Measurements from ENCODE around the gene FHIT. TPM values are rescaled to one million over a fixed set of nuclear protein-coding genes. Genes with fewer than 3 reads are reported as not detected.

The FHIT gene
- total and polyA plus RNA-seq, 2 experiments from 2014 or later = 9.7 to 16.2 TPM

DNA sequence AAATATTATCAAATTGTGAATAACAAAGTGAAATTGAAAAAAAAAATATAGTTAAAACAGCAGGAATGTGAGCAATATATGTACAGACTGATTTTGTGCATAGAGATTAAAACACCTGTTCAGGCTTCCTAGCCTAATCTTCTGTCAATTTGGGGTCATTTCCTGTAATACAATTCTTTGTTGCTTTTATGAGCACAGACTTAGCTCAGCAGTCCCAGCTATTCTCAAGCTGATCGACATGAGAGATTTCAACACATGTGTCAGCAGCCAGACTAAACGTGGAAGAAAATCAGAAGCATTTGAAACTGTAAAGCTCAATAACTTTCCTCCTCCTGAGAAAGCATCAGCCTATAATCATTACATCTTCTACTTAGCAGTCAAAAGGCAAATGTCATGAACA is 1.6 kb upstream of the FHIT start:
- Histone ChIP-seq H3K27me3 (no peaks in the 10 kb centered on the region), H3K36me3 (replicated peaks; ENCODE audit: insufficient read depth, low read depth) (no peaks in the 10 kb centered on the region), H4K20me1 (ENCODE audit: insufficient read depth, poor library complexity, severe bottlenecking) (no peaks in the 10 kb centered on the region), H3K4me2 (no peak overlapping the region), H3K27ac (no peak overlapping the region), H3K4me1 (ENCODE audit: insufficient read depth) (peaks cover 8% of the 10 kb centered on the region), H3K9me2 (replicated peaks; ENCODE audit: insufficient read depth) (no peaks in the 10 kb centered on the region), H2AFZ (no peak overlapping the region), H3K9me3 (ENCODE audit: low read depth) (no peaks in the 10 kb centered on the region), H3K4me3 (no peak overlapping the region), H3K79me2 (no peaks in the 10 kb centered on the region)
- TF ChIP-seq EZH2phosphoT487 (IDR thresholded peaks at IDR 0.05; ENCODE audit: low read depth, severe bottlenecking, unreplicated experiment) (no peak), EZH2 (IDR thresholded peaks at IDR 0.05; ENCODE audit: borderline replicate concordance) (no peak)
- TF ChIP-seq, protein P1, sequence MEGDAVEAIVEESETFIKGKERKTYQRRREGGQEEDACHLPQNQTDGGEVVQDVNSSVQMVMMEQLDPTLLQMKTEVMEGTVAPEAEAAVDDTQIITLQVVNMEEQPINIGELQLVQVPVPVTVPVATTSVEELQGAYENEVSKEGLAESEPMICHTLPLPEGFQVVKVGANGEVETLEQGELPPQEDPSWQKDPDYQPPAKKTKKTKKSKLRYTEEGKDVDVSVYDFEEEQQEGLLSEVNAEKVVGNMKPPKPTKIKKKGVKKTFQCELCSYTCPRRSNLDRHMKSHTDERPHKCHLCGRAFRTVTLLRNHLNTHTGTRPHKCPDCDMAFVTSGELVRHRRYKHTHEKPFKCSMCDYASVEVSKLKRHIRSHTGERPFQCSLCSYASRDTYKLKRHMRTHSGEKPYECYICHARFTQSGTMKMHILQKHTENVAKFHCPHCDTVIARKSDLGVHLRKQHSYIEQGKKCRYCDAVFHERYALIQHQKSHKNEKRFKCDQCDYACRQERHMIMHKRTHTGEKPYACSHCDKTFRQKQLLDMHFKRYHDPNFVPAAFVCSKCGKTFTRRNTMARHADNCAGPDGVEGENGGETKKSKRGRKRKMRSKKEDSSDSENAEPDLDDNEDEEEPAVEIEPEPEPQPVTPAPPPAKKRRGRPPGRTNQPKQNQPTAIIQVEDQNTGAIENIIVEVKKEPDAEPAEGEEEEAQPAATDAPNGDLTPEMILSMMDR (IDR thresholded peaks at IDR 0.05; ENCODE audit: poor library complexity) = no peak
- DNase-seq (ENCODE audit: low spot score) = no peak
- 40% methylated on average over 2 of the region's 2 CpGs for WGBS (ENCODE audit: low lambda C conversion rate, missing lambda C conversion rate)

- H3K4me3 ChIP-seq = peak overlapping the region; percentile 41
- peaks cover 8% of the 10 kb centered on the region for H3K4me1 ChIP-seq (ENCODE audit: insufficient read depth)
- no peaks in the 10 kb centered on the region for H3K79me2 ChIP-seq
- H3K27ac ChIP-seq = peak overlapping the region; percentile 54
- no peaks in the 10 kb centered on the region for H4K20me1 ChIP-seq (ENCODE audit: insufficient read depth, poor library complexity, severe bottlenecking)
- H3K27me3 ChIP-seq = no peaks in the 10 kb centered on the region
- no peaks in the 10 kb centered on the region for H3K36me3 ChIP-seq (replicated peaks; ENCODE audit: insufficient read depth, low read depth)
- no peak for TF ChIP-seq EZH2 (IDR thresholded peaks at IDR 0.05; ENCODE audit: borderline replicate concordance)
- TF ChIP-seq, protein P1 (IDR thresholded peaks at IDR 0.05; ENCODE audit: poor library complexity) = no peak
- TF ChIP-seq EZH2phosphoT487 (IDR thresholded peaks at IDR 0.05; ENCODE audit: low read depth, severe bottlenecking, unreplicated experiment) = no peak
- no peaks in the 10 kb centered on the region for H3K9me2 ChIP-seq (replicated peaks; ENCODE audit: insufficient read depth)
- no peaks in the 10 kb centered on the region for H3K9me3 ChIP-seq (ENCODE audit: low read depth)
- H2AFZ ChIP-seq = peak overlapping the region; percentile 84
- 32% methylated on average over 20 of the region's 21 CpGs for WGBS (ENCODE audit: low lambda C conversion rate, missing lambda C conversion rate)
- peak overlapping the region; percentile 83 for H3K4me2 ChIP-seq
- peak; percentile 32 for DNase-seq (ENCODE audit: low spot score)
These were observed 473 bp downstream of the FHIT start for GRCh38 chr3:61250784-61251173.

DNA sequence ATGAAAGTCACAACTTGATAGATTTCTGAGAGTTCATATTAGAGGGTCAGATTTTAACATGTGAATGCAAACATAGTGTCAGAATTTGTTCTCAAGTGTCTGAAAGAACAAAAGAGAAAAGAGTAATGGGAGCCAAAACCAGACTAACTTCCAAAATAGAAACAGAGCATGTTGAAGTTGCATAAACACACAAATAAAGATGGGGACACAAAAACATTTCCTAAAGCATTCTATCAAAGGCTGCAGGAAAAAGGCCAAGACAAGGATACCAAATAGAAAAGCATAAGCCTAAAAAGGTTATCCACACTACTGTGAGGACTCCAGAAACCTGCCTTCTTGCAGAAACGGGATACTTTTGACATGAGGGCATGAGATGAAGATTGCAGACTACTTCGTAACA is 2.8 kb downstream of the FHIT start:
- Histone ChIP-seq H3K36me3 (replicated peaks; ENCODE audit: insufficient read depth, low read depth) (no peaks in the 10 kb centered on the region), H3K4me1 (ENCODE audit: insufficient read depth) (peaks cover 8% of the 10 kb centered on the region), H3K9me2 (replicated peaks; ENCODE audit: insufficient read depth) (no peaks in the 10 kb centered on the region), H3K79me2 (no peaks in the 10 kb centered on the region), H3K27me3 (no peaks in the 10 kb centered on the region), H3K4me3 (no peak overlapping the region), H4K20me1 (ENCODE audit: insufficient read depth, poor library complexity, severe bottlenecking) (no peaks in the 10 kb centered on the region), H3K4me2 (no peak overlapping the region), H2AFZ (no peak overlapping the region), H3K27ac (no peak overlapping the region), H3K9me3 (ENCODE audit: low read depth) (no peaks in the 10 kb centered on the region)
- no peak for TF ChIP-seq EZH2phosphoT487 (IDR thresholded peaks at IDR 0.05; ENCODE audit: low read depth, severe bottlenecking, unreplicated experiment)
- DNase-seq (ENCODE audit: low spot score) = no peak
- WGBS (ENCODE audit: low lambda C conversion rate, missing lambda C conversion rate) = 89% methylated on average over 2 of the region's 2 CpGs

DNA sequence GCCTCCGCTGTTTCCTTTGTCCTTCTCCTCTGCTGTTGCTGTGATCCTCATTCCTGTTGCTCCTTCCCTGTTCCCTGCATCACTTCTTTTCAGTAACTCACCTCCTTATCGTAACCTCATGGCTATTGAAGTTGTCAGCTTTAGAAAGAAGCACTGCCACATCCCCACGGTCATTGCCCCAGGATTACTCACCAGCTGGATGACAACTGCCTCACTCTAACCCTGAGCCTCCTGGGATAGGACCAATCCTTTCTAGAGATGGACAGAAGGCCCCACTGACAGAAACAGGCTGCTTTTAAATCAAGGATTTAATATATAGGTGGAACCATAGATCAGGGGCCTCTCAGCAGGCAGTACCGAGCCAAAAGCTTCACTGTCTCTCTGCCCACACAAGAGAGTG is 4.1 kb downstream of the FHIT start:
- no peak for DNase-seq (ENCODE audit: low spot score)
- H4K20me1 ChIP-seq (ENCODE audit: insufficient read depth, poor library complexity, severe bottlenecking) = no peaks in the 10 kb centered on the region
- TF ChIP-seq, protein P1 (IDR thresholded peaks at IDR 0.05; ENCODE audit: poor library complexity) = no peak
- TF ChIP-seq EZH2 (IDR thresholded peaks at IDR 0.05; ENCODE audit: borderline replicate concordance) (no peak), EZH2phosphoT487 (IDR thresholded peaks at IDR 0.05; ENCODE audit: low read depth, severe bottlenecking, unreplicated experiment) (no peak)
- H3K4me2 ChIP-seq = no peak overlapping the region
- H3K9me2 ChIP-seq (replicated peaks; ENCODE audit: insufficient read depth) = no peaks in the 10 kb centered on the region
- no peaks in the 10 kb centered on the region for H3K79me2 ChIP-seq
- H3K27me3 ChIP-seq = no peaks in the 10 kb centered on the region
- H3K36me3 ChIP-seq (replicated peaks; ENCODE audit: insufficient read depth, low read depth) = no peaks in the 10 kb centered on the region
- H3K4me1 ChIP-seq (ENCODE audit: insufficient read depth) = peaks cover 4% of the 10 kb centered on the region
- H3K9me3 ChIP-seq (ENCODE audit: low read depth) = no peaks in the 10 kb centered on the region
- 74% methylated on average over 4 of the region's 4 CpGs for WGBS (ENCODE audit: low lambda C conversion rate, missing lambda C conversion rate)
- H3K27ac ChIP-seq = no peak overlapping the region
- H3K4me3 ChIP-seq = no peak overlapping the region
- H2AFZ ChIP-seq = no peak overlapping the region

All from hepatocyte (in vitro differentiated cells).